Kidney (tissue), 14 donors: ENCODE measurements around the gene FOXB1. TPM values are rescaled to one million over a fixed set of nuclear protein-coding genes. Genes with fewer than 3 reads are reported as not detected.

Experiments used
- DNase-seq, 5 donors: peaks; one replicate each; pipeline ENCODE4 v3.0.0-alpha.2; 2013 to 2020
- FAIRE-seq: peaks from 2 replicates; lab custom pipeline; 2012; peaks lifted over from hg19 to GRCh38; lab: Jason Lieb, UNC
- H3K27ac ChIP-seq, 2 donors: one replicate each; pipeline ENCODE4 v1.7.0; 2013; ENCODE audit warnings: low read depth in 2 of 2, low read length in 2 of 2, inconsistent platforms in 1 of 2
- H3K27me3 ChIP-seq: one replicate; pipeline ENCODE4 v1.7.1; 2013; ENCODE audit warnings: low read length, inconsistent platforms; ENCODE audit not compliant: control insufficient read depth, insufficient read depth
- H3K36me3 ChIP-seq, 3 donors: one replicate each; pipeline versions ENCODE4 v1.7.0 to v1.7.1; 2013; ENCODE audit warnings: low read length in 3 of 3, control low read depth in 1 of 3, inconsistent platforms in 1 of 3; ENCODE audit not compliant: insufficient read depth in 3 of 3, control insufficient read depth in 2 of 3
- H3K4me1 ChIP-seq, 3 donors: one replicate each; pipeline versions ENCODE4 v1.7.0 to v1.7.1; 2013; ENCODE audit warnings: low read length in 3 of 3, inconsistent platforms in 1 of 3, low read depth in 1 of 3; ENCODE audit not compliant: control insufficient read depth in 2 of 3, insufficient read depth in 2 of 3
- H3K4me3 ChIP-seq, 3 donors: one replicate each; pipeline versions ENCODE4 v1.7.0 to v1.8.1; 2013; ENCODE audit warnings: low read length in 3 of 3, control low read depth in 1 of 3, inconsistent platforms in 1 of 3
- H3K9ac ChIP-seq, 3 donors: one replicate each; pipeline versions ENCODE4 v1.7.0 to v1.7.1; 2013; ENCODE audit warnings: low read length in 3 of 3, control low read depth in 1 of 3, inconsistent platforms in 1 of 3
- H3K9me3 ChIP-seq, 3 donors: one replicate each; pipeline versions ENCODE4 v1.7.0 to v1.7.1; 2013; ENCODE audit warnings: low read length in 3 of 3, control low read depth in 1 of 3, inconsistent platforms in 1 of 3; ENCODE audit not compliant: control insufficient read depth in 2 of 3, insufficient read depth in 1 of 3
- intact Hi-C: fragments of 100-400 bp; cut with DNase I; formaldehyde crosslinking; loops from one replicate; pipeline ENCODE4 v1.11.1; 2022
- polyA plus RNA-seq: library from polyadenylated mRNA; stranded (reverse); fragments of 350-450 nt; fragmentation: Illumina TruSeq; extraction: RNeasy Lipid Tissue Mini Kit (QIAGEN cat#74804); gene quantifications from one replicate; pipeline ENCODE4 v1.2.3, GENCODE V29; 2014; ENCODE audit warnings: low read depth, low replicate concordance; ENCODE audit not compliant: insufficient read depth
- total RNA-seq: library from RNA; stranded (reverse); fragmentation: NEBNext Ultra II Directional; extraction: Animal tissue kit (Norgen Biotek cat#: 25700); gene quantifications from one replicate; pipeline ENCODE4 v1.2.1, GENCODE V29; 2021
- TF ChIP-seq, protein P1 (sequence below): IDR thresholded peaks from 3 replicates; pipeline ENCODE4 v1.5.1; 2012; ENCODE audit warnings: mild to moderate bottlenecking, moderate library complexity, borderline replicate concordance; ENCODE audit not compliant: insufficient read depth; ENCODE audit errors: extremely low read depth
- donor health status: control.
- donor health status: control.
- donor health status: control.
- donor health status: control.
- donor health status: control.
- donor health status: DM: yes; HTN: yes; CAD: no.
- donor health status: Normal renal cell carcinoma (clear cell type).

The FOXB1 gene
- total and polyA plus RNA-seq, 2 donors from 2014 or later = not detected

DNA sequence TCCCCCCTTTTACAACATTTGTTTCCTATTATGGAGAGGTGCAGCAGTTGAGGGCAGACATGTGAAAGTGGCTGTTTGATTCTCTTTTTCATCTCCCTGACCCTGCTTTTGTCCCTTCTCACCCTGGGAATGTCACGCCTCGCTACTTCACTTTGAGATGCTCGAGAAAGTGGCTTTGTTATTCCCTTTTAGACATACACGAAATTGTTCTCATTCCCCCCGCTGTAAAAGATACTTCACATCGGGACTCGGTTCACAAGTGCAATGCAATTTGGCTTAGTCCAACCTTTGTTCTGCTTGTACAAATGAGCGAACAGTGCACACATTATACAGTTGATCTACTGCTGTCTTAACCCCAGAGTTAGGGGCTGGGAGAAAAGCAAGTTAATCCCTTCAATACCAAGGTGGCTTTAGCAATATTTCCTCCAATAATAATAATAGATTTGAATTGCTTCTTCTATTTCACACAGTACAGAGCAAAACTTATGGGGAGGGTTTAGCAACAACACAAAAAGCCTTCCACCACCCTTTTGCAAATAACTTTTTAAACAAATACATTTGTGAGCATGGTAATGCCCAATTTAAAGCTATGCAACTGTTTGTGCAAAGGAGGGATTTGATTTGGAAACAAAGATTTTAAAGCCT is 5.7 kb upstream of the FOXB1 start:
- Histone ChIP-seq H3K9me3 (no peaks in the 10 kb centered on the region), H3K27me3 (peaks cover 89% of the 10 kb centered on the region), H3K27ac (no peak overlapping the region), H3K4me3 (no peak overlapping the region), H3K36me3 (no peaks in the 10 kb centered on the region), H3K4me1 (peaks cover 0 to 3% (median 0%) of the 10 kb centered on the region in 3 donors), H3K9ac (no peak overlapping the region)
- FAIRE-seq = no peak
- peak in 3 of 5 donors; percentile 14 to 48 (median 41) for DNase-seq
- intact Hi-C loops = no loop called here
- TF ChIP-seq, protein P1, sequence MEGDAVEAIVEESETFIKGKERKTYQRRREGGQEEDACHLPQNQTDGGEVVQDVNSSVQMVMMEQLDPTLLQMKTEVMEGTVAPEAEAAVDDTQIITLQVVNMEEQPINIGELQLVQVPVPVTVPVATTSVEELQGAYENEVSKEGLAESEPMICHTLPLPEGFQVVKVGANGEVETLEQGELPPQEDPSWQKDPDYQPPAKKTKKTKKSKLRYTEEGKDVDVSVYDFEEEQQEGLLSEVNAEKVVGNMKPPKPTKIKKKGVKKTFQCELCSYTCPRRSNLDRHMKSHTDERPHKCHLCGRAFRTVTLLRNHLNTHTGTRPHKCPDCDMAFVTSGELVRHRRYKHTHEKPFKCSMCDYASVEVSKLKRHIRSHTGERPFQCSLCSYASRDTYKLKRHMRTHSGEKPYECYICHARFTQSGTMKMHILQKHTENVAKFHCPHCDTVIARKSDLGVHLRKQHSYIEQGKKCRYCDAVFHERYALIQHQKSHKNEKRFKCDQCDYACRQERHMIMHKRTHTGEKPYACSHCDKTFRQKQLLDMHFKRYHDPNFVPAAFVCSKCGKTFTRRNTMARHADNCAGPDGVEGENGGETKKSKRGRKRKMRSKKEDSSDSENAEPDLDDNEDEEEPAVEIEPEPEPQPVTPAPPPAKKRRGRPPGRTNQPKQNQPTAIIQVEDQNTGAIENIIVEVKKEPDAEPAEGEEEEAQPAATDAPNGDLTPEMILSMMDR = no peak

DNA sequence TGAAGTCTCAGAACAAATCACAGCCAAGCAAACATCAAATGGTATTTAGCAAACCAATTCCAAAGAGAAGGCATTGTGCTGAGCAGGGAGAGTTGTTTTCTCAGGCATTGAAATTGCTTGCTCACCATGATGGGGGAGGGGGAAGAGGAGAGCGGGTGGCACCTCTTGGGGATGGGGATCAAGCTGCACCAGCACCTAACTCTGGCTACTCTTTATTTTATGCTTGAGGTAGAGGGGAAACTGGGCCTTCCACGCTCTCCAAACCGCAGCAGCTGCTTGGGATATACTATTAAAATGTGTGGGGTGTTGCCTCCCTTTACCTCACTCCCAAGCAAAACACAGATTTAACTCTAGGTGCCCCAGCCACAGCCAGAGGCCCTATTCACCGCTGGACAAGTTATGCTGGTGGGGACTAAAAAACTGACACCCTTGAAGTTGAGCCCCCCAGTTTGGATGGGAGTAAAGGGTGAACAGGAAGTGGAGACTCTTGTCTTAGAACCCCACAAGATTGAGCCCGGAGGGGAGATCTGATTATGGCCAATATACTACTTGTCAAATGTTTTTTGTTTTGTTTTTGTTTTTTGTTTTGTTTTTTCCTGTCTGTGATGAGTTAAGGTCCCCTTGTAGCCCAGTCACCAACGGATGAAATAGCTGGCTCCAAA is 5.0 kb upstream of the FOXB1 start:
- Histone ChIP-seq H3K9ac (no peak overlapping the region), H3K27ac (no peak overlapping the region), H3K4me1 (peaks cover 0 to 3% (median 0%) of the 10 kb centered on the region in 3 donors), H3K36me3 (no peaks in the 10 kb centered on the region), H3K4me3 (no peak overlapping the region), H3K27me3 (peaks cover 85% of the 10 kb centered on the region), H3K9me3 (no peaks in the 10 kb centered on the region)
- intact Hi-C loops = no loop called here
- DNase-seq (peak in 2 of 5 donors; percentile 31 to 44), FAIRE-seq (no peak)
- TF ChIP-seq, protein P1 = no peak

DNA sequence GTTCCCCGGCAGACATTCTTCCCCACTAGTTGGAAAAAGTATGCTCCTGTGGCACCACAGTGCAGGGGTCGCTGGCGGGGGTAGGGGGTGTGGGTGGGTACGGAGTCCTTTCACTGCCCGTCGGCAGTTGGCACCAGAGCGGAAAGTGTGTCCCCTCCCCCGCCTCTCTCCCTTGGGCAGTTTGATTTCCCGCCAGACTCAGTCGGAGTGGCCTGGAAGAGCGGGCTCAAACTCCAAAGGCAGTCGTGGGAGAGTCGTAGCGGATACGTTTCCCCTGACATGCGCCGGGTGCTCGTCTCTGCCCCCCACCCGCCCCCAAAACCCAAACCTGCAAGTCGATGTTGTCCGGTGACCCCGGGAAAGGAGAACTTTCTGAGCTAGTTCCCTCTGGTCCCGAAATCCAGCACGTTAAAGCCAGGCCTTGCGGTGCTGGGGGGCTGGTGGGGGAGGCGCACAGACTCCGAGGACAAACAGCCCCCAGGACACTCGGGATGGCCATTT is 4.4 kb upstream of the FOXB1 start:
- intact Hi-C loops = no loop called here
- Histone ChIP-seq H3K9me3 (no peaks in the 10 kb centered on the region), H3K9ac (no peak overlapping the region), H3K27me3 (peaks cover 80% of the 10 kb centered on the region), H3K27ac (no peak overlapping the region), H3K4me3 (no peak overlapping the region), H3K4me1 (peaks cover 0 to 3% (median 2%) of the 10 kb centered on the region in 3 donors), H3K36me3 (no peaks in the 10 kb centered on the region)
- TF ChIP-seq, protein P1 = no peak
- FAIRE-seq = no peak
- peak in 3 of 5 donors; percentile 60 to 76 (median 69) for DNase-seq
